RCC 7860 (cell line): ENCODE results near the gene S100A14.
A peak's percentile ranks its signal among the peaks of the same experiment; 100 is the strongest.

Source experiments
- DNase-seq: peaks from one replicate; pipeline ENCODE4 v3.0.0-alpha.2; 2015; ENCODE audit warnings: low spot score
- FAIRE-seq: peaks from 2 replicates; lab custom pipeline; 2012; peaks lifted over from hg19 to GRCh38; lab: Jason Lieb, UNC

The S100A14 gene

GRCh38 chr1:153616144-153616916 is at the start of gene S100A14:
Gene S100A14 (minus strand): TSS chr1:153616325. CDS start chr1:153615858, 467 bp downstream.
- DNase-seq (no peak), FAIRE-seq (no peak)

GRCh38 chr1:153663211-153663610 is 47.1 kb upstream of the S100A14 start:
- FAIRE-seq, result no peak
- no peak for DNase-seq

- DNase-seq (no peak), FAIRE-seq (no peak)
Observed at GRCh38 chr1:153662269-153662668, 46.1 kb upstream of the S100A14 start.

GRCh38 chr1:153661111-153661708 is 45.1 kb upstream of the S100A14 start:
- DNase-seq (no peak), FAIRE-seq (no peak)

GRCh38 chr1:153659656-153660055 is 43.5 kb upstream of the S100A14 start:
- no peak for FAIRE-seq

GRCh38 chr1:153659175-153659534 is 43.0 kb upstream of the S100A14 start:
- FAIRE-seq (no peak), DNase-seq (no peak)

More at GRCh38 chr1:153659656-153660055, 43.5 kb upstream of the S100A14 start:
- DNase-seq, result no peak

GRCh38 chr1:153658400-153659174 is 42.5 kb upstream of the S100A14 start, which contains the start of gene SNAPIN:
Gene SNAPIN (plus strand): TSS chr1:153658703. CDS start chr1:153658744, 41 bp downstream.
- peak; percentile 61 for DNase-seq
- peak; percentile 17 for FAIRE-seq

GRCh38 chr1:153655333-153655732 is 39.2 kb upstream of the S100A14 start:
- FAIRE-seq, result no peak
- DNase-seq, result no peak

GRCh38 chr1:153652805-153653500 is 36.8 kb upstream of the S100A14 start:
- DNase-seq (peak; percentile 45), FAIRE-seq (no peak)

GRCh38 chr1:153651771-153652170 is 35.6 kb upstream of the S100A14 start:
- no peak for FAIRE-seq
- DNase-seq, result no peak

GRCh38 chr1:153649863-153650235 is 33.7 kb upstream of the S100A14 start:
- DNase-seq (no peak), FAIRE-seq (no peak)

GRCh38 chr1:153649137-153649862 is 33.2 kb upstream of the S100A14 start:
- FAIRE-seq (no peak), DNase-seq (no peak)

GRCh38 chr1:153648000-153648643 is 32.0 kb upstream of the S100A14 start:
- FAIRE-seq, result no peak
- DNase-seq, result peak; percentile 16

GRCh38 chr1:153647346-153647714 is 31.2 kb upstream of the S100A14 start:
- FAIRE-seq (no peak), DNase-seq (no peak)

- DNase-seq (no peak), FAIRE-seq (no peak)
Observed at GRCh38 chr1:153646672-153647345, 30.7 kb upstream of the S100A14 start.

GRCh38 chr1:153643816-153644215 is 27.7 kb upstream of the S100A14 start:
- no peak for DNase-seq
- FAIRE-seq, result no peak

GRCh38 chr1:153643100-153643499 is 27.0 kb upstream of the S100A14 start:
- DNase-seq (no peak), FAIRE-seq (no peak)

- no peak for DNase-seq
Observed at GRCh38 chr1:153642161-153642560, 26.0 kb upstream of the S100A14 start.

GRCh38 chr1:153640861-153641260 is 24.7 kb upstream of the S100A14 start:
- DNase-seq (no peak), FAIRE-seq (no peak)

More at GRCh38 chr1:153642161-153642560, 26.0 kb upstream of the S100A14 start:
- no peak for FAIRE-seq
